Immature natural killer cell (primary cell): Measurements from ENCODE around the gene MS4A18. TPM values are rescaled to one million over a fixed set of nuclear protein-coding genes. Genes with fewer than 3 reads are reported as not detected.
"Not testable (repeated sequence)": the region's sequence is repeated elsewhere in the genome, so short reads cannot be mapped to it uniquely, and the experiment has no call there.

Source experiments
- DNase-seq, 3 donors: peaks; one replicate each; pipeline ENCODE4 v3.0.0; 2022; ENCODE audit warnings: mixed read lengths in 1 of 3
- H3K27ac Mint-ChIP-seq, 6 donors: one replicate each; pipeline ENCODE4 v1.8.0; 2020; ENCODE audit warnings: mixed read lengths in 6 of 6, mild to moderate bottlenecking in 5 of 6, inconsistent platforms in 4 of 6, moderate library complexity in 3 of 6
- H3K27me3 Mint-ChIP-seq, 3 donors: one replicate each; pipeline ENCODE4 v1.8.0; 2020 to 2021; ENCODE audit warnings: low read depth in 3 of 3, mild to moderate bottlenecking in 3 of 3, mixed read lengths in 3 of 3, moderate library complexity in 3 of 3, inconsistent platforms in 1 of 3
- H3K36me3 Mint-ChIP-seq, 3 donors: one replicate each; pipeline ENCODE4 v1.8.0; 2020; ENCODE audit warnings: mixed read lengths in 3 of 3, inconsistent platforms in 2 of 3, mild to moderate bottlenecking in 2 of 3
- H3K4me1 Mint-ChIP-seq, 2 donors: one replicate each; pipeline ENCODE4 v1.8.0; 2020; ENCODE audit warnings: inconsistent platforms in 2 of 2, mild to moderate bottlenecking in 2 of 2, mixed read lengths in 2 of 2, moderate library complexity in 1 of 2
- H3K4me3 Mint-ChIP-seq, 5 donors: one replicate each; pipeline ENCODE4 v1.8.0; 2020; ENCODE audit warnings: mild to moderate bottlenecking in 5 of 5, mixed read lengths in 5 of 5, inconsistent platforms in 3 of 5, moderate library complexity in 3 of 5
- H3K9me3 Mint-ChIP-seq, 6 donors: one replicate each; pipeline ENCODE4 v1.8.0; 2020; ENCODE audit warnings: mild to moderate bottlenecking in 6 of 6, mixed read lengths in 6 of 6, inconsistent platforms in 4 of 6, moderate library complexity in 3 of 6
- polyA plus RNA-seq, 3 donors: library from polyadenylated mRNA; unstranded; fragments of 300-500 nt; fragmentation: Illumina TruSeq; gene quantifications; one replicate each; pipeline ENCODE4 v1.2.3, GENCODE V29; 2021

MS4A18 gene
- polyA plus RNA-seq, 3 donors from 2014 or later, result not detected

DNA sequence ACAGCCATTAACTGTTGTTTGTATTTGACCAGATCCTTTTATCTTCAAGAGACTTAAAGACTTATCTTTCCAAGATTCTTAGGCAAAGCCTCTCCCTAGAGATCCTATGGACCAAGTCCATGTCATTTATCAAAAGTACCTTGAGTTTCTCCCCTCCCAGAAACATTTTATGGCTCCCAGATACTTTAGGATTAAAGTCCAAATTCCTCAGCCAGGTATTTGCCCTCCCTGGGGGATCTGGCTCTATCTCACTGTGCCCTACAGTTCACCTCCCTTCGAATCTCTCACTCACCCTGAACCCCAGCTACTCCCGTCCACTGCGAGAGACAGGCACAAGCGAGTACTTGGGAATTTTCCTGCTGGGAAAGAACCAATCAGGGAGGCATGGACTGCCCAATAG is 13.2 kb upstream of the MS4A18 start:
- H3K9me3 Mint-ChIP-seq, result no peaks in the 10 kb centered on the region
- no peaks in the 10 kb centered on the region for H3K36me3 Mint-ChIP-seq
- H3K4me3 Mint-ChIP-seq, result no peak overlapping the region
- no peaks in the 10 kb centered on the region for H3K4me1 Mint-ChIP-seq
- DNase-seq, result no peak
- peaks cover 0 to 9% (median 7%) of the 10 kb centered on the region in 3 donors for H3K27me3 Mint-ChIP-seq
- H3K27ac Mint-ChIP-seq, result no peak overlapping the region

DNA sequence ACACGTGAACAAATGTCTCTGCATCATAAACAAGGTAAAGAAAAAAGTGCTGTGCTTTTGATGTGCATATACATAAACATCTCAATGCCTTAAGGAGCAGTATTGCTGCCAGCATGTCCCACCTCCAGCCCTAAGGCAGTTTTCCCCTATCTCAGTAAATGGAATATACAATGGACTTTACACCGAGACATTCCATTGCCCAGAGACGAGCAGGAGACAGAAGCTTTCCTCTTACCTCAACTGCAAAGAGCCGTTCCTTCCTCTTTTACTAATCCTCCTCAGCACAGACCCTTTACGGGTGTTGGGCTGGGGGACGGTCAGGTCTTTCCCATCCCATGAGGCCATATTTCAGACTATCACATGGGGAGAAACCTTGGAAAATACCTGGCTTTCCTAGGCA is 11.1 kb upstream of the MS4A18 start:
- not testable (repeated sequence) for H3K36me3 Mint-ChIP-seq

DNA sequence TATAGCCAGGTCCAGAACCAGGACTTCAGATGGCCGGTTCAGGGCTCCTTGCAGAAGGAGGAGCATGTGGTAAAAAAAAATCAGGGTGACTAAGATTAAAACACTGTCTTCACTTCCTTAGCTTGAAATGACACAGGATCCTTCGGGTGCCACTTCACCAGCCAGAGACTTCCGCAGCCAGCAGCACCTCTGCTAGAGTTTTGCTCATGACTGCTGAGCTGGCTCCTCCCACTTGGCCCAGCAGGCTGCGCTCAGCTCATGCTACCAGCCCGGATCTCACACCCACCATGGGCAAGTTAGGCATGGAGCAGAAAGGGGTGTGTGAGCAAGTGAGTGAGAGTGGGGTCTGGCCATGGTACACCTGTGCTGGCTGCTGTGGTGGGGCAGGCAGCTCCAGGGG is 6.6 kb upstream of the MS4A18 start:
- Mint-ChIP-seq H3K9me3 (no peaks in the 10 kb centered on the region), H3K4me3 (peak overlapping the region in 1 of 5 donors; percentile 14), H3K4me1 (no peaks in the 10 kb centered on the region), H3K27ac (peak overlapping the region in 1 of 6 donors; percentile 23), H3K36me3 (no peaks in the 10 kb centered on the region), H3K27me3 (peaks cover 2% of the 10 kb centered on the region in 3 donors)
- DNase-seq, result peak in 1 of 3 donors; percentile 45

More for the DNA sequence above, 11.1 kb upstream of the MS4A18 start:
- H3K27ac Mint-ChIP-seq, DNase-seq, H3K4me1 Mint-ChIP-seq, H3K27me3 Mint-ChIP-seq, H3K9me3 Mint-ChIP-seq, H3K4me3 Mint-ChIP-seq: not testable (repeated sequence)

DNA sequence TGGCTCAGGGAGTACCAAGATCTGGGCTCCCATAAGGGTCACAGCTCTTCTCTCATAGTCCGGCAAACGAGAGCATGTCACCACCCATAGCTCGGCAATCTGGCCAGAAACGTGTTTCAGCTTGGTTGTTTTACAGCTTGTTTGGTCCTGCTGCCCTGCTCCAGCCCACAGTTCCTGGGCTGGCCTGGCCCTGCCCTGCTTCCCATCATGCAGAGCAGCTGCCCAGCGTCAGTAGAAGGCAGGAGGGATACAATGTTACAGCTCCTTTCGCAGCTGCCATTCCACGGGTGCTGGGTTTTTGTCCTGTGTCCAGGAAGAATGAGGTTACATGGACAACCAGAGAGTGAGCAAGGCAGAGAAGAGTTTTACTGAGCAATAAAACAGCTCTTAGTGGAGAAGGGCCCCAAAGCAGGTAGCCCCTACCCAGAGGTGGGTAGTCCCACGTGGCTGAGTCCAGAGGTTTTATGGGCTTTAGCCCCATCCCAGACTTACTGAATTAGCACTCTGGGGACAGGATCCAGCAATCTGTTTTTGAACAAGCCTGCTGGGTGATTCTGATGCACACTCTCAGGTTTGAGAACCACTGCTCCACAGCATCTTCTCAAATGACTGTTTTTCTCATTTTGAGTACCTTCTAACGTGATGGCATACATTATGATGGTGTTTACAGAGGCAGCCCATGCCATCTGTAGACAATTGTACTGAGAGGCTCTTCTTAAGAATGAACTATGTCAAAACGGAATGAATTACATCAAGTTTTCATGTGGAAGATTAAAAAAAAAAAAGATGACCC is 5.8 kb upstream of the MS4A18 start:
- no peak for DNase-seq
- no peaks in the 10 kb centered on the region for H3K9me3 Mint-ChIP-seq
- H3K27me3 Mint-ChIP-seq, result peaks cover 2 to 4% (median 2%) of the 10 kb centered on the region in 3 donors
- no peaks in the 10 kb centered on the region for H3K4me1 Mint-ChIP-seq
- no peak overlapping the region for H3K27ac Mint-ChIP-seq
- H3K4me3 Mint-ChIP-seq, result no peak overlapping the region
- no peaks in the 10 kb centered on the region for H3K36me3 Mint-ChIP-seq

DNA sequence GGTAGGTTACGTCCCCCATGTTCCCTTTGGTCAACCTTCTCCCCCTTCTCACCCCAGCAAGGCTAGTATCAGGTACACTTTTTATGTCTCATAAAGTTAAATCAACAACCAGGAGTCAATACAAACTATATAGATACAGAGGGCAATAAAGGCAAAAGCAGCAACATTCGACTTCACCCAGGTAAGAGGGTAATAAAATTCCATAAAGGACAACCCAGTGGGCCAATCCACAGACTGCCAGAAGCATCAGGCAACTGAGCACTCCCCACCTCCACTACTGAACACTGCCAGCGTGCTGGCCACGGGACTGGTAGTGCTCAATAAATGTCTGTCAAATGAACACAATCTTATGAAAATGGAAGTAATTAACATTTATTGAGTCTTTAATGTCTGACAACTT is 5.1 kb upstream of the MS4A18 start:
- H3K4me1 Mint-ChIP-seq, result no peaks in the 10 kb centered on the region
- peaks cover 2 to 4% (median 2%) of the 10 kb centered on the region in 3 donors for H3K27me3 Mint-ChIP-seq
- no peak overlapping the region for H3K27ac Mint-ChIP-seq
- no peaks in the 10 kb centered on the region for H3K9me3 Mint-ChIP-seq
- H3K4me3 Mint-ChIP-seq, result no peak overlapping the region
- DNase-seq, result no peak
- H3K36me3 Mint-ChIP-seq, result no peaks in the 10 kb centered on the region

DNA sequence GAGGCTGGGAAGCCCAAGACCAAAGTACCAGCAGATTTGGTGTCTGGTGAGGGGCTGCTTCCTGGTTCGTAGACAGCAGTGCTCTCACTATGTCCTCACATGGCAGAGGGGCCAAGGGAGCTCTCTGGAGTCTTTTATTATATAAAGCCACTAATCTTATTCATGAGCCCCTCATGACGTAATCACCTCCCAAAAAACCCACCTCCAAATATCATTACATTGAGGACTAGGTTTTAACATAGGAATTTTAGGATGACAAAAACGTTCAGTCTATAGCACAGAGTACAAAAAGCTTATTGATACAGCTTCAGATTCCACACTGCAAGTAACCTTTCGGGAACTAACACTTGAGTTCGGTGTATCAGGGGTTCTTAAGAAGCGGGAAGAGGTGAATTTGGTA is 4.1 kb upstream of the MS4A18 start:
- Mint-ChIP-seq H3K9me3 (no peaks in the 10 kb centered on the region), H3K27me3 (peaks cover 0 to 4% (median 2%) of the 10 kb centered on the region in 3 donors), H3K36me3 (no peaks in the 10 kb centered on the region), H3K4me3 (no peak overlapping the region), H3K27ac (no peak overlapping the region), H3K4me1 (no peaks in the 10 kb centered on the region)
- no peak for DNase-seq

DNA sequence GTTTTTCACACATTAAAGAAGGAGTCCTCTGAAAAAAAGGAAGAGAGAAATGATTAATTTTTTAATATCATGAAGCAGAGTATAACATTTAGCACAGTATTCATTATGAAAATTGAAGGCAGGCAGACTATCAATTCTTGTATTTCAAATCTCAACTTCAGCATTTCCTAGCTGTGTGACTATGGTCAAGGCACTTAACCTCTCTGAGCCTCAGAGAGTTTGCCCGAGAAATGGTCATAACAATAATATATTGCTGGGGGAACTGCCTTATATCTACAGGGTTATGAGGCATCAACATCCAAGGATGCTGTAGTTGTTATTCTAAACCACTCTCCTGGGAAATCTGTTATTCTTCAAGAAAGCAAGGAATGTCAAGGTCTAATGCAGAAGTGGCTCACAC is 1.1 kb downstream of the MS4A18 start:
- DNase-seq, result no peak
- Mint-ChIP-seq H3K4me3 (no peak overlapping the region), H3K27me3 (peaks cover 2 to 11% (median 6%) of the 10 kb centered on the region in 3 donors), H3K4me1 (no peaks in the 10 kb centered on the region), H3K9me3 (no peaks in the 10 kb centered on the region), H3K27ac (no peak overlapping the region), H3K36me3 (no peaks in the 10 kb centered on the region)

DNA sequence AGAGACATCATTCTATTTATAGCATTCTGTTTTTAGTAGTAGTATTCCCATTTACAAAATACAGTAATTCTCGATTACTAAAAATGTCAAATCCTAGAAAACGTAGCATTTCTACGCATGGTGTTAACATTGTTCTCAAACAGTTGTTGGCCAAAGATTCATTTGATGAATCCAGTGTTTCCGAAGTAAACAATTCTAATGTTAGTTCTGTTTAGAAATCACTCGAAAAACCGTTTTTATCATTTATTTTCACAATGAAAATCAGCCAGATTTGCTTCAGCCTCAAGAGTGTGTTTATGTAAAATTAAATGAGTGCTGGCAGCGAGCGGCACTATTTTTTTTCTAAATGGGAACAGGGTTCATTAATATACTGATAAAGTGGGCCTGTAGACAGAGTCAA is 7.1 kb downstream of the MS4A18 start:
- Mint-ChIP-seq H3K36me3 (no peaks in the 10 kb centered on the region), H3K27ac (no peak overlapping the region), H3K4me3 (no peak overlapping the region), H3K9me3 (peaks cover 0 to 2% (median 0%) of the 10 kb centered on the region in 6 donors), H3K27me3 (peaks cover 6 to 13% (median 11%) of the 10 kb centered on the region in 3 donors), H3K4me1 (no peaks in the 10 kb centered on the region)
- DNase-seq, result no peak

DNA sequence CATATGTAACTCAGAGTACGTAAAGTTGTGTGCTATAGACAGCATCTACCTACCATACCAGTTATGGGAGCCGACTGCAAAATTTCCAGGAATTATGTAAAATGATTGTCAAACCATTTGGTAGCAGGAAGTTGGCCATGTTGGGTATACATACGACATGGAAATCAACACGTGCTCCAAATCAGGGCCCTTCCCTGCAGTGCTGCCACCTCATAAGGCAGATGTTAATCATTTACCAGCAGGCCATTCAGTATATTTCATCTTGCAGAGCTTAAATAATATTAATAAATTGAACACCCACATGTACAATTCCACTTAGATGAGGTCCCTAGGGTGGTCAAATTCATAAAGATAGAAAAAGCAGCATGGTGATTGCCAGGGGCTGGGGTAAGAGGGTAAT is 9.8 kb downstream of the MS4A18 start:
- DNase-seq, result no peak
- no peaks in the 10 kb centered on the region for H3K4me1 Mint-ChIP-seq
- no peak overlapping the region for H3K27ac Mint-ChIP-seq
- no peak overlapping the region for H3K4me3 Mint-ChIP-seq
- no peaks in the 10 kb centered on the region for H3K36me3 Mint-ChIP-seq
- H3K9me3 Mint-ChIP-seq, result peaks cover 0 to 2% (median 0%) of the 10 kb centered on the region in 6 donors
- H3K27me3 Mint-ChIP-seq, result peaks cover 7 to 9% (median 7%) of the 10 kb centered on the region in 3 donors

DNA sequence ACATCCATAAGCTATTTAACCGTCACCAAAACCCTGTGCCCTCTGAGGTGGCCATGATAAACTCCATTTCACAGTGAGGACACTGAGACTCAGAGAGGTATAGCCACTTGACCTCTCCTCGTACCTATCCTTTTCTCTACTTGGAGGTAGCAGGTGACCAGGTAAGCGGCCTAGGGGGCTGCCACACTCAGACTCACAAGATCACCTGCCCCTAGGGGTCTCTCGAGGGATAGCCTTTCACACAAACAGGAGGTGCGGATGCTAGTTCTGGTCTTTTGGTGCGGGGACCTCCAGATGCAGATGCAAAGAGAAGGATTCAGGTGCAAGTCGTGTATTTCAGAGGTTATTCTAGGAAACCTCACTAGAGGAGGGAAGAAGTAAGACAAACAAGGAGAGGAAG is 14.6 kb downstream of the MS4A18 start:
- DNase-seq, result no peak
- Mint-ChIP-seq H3K27ac (no peak overlapping the region), H3K36me3 (no peaks in the 10 kb centered on the region), H3K4me3 (no peak overlapping the region), H3K9me3 (peaks cover 0 to 2% (median 0%) of the 10 kb centered on the region in 6 donors), H3K4me1 (no peaks in the 10 kb centered on the region), H3K27me3 (peaks cover 2 to 7% (median 5%) of the 10 kb centered on the region in 3 donors)

DNA sequence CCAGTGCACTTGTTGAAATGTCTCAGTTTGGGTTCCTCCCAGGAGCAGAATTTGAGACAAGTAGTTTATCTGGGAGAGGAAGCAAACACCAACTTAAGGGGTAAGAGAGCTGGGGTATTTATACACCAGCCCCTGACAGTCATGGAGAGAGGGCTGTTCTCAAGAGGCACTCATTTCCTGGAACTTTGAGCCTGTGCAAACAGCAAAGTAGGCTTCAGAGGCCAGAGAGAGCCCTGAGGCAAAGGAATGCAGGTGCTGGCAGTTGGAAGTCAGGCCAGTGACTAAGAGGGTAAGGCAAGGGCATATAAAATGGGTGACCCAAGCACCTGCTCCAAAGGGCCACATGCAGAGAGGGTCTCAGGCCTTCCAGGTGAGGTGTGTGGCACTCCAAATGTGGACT is 16.1 kb downstream of the MS4A18 start:
- DNase-seq, result no peak
- peaks cover 2 to 5% (median 3%) of the 10 kb centered on the region in 3 donors for H3K27me3 Mint-ChIP-seq
- no peaks in the 10 kb centered on the region for H3K4me1 Mint-ChIP-seq
- no peak overlapping the region for H3K27ac Mint-ChIP-seq
- no peaks in the 10 kb centered on the region for H3K36me3 Mint-ChIP-seq
- no peak overlapping the region for H3K4me3 Mint-ChIP-seq
- H3K9me3 Mint-ChIP-seq, result peaks cover 0 to 4% (median 0%) of the 10 kb centered on the region in 6 donors

DNA sequence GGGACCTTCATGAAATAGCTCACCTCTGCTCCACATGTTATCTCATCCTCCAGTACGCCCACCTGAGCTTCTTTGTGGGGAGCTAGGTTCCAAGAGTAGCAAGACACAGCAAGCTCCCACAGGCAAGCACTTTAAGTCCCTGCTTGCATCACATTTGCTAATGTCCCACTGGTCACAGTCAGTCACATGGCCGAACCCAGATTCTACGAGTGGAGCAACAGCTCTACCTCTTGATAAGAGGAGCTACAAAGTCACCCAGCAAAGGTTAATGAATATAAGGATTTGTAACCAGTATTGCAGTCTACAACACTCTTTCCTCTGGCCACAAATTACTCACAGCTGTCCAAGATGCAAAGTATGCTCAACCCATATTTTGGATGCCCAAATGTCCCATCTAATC is 16.9 kb downstream of the MS4A18 start:
- Mint-ChIP-seq H3K27me3 (peaks cover 2 to 3% (median 3%) of the 10 kb centered on the region in 3 donors), H3K27ac (no peak overlapping the region), H3K9me3 (peaks cover 0 to 4% (median 0%) of the 10 kb centered on the region in 6 donors), H3K36me3 (no peaks in the 10 kb centered on the region), H3K4me3 (no peak overlapping the region), H3K4me1 (no peaks in the 10 kb centered on the region)
- DNase-seq, result no peak

DNA sequence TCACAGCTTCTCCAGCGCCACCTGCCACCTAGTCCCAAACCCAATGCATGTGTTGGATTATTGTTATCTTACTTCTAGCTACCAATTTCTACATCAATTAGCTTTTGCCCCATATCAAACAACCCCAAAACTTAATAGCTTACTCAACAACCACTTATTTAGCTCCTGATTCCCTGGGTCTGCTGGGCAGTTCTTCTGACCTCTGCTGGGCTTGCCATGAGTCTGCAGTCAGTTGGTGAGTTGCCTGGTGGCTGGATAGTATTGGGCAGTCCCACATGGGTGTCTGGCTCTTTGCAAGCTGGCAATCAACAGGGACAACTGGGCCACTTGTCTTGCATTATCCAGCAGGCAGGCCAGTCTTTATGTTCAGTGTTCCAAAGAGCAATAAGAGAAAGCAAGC is 18.5 kb downstream of the MS4A18 start:
- no peak for DNase-seq
- peaks cover 2 to 3% (median 3%) of the 10 kb centered on the region in 3 donors for H3K27me3 Mint-ChIP-seq
- peaks cover 0 to 4% (median 0%) of the 10 kb centered on the region in 6 donors for H3K9me3 Mint-ChIP-seq
- no peak overlapping the region for H3K27ac Mint-ChIP-seq
- no peak overlapping the region for H3K4me3 Mint-ChIP-seq
- H3K4me1 Mint-ChIP-seq, result no peaks in the 10 kb centered on the region
- no peaks in the 10 kb centered on the region for H3K36me3 Mint-ChIP-seq

DNA sequence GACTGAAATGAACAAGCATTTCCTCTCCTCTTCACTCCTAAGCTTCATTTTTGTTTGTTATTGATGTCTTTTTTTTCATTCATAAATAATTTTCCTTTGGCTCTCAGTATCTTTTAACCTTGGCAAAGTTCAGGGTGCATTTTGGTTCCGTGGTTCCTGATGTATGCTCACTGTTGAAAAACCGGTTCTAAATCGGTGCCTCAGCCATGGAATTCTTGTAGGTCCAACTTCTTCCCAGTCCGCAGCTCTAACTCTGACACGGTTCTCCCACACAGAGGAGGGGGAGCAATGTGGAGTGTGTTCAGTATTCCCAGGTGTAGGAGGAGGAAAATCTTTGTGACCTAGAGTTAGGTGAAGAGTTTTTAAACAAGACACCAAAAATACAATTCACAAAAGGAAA is 19.6 kb downstream of the MS4A18 start:
- H3K27ac Mint-ChIP-seq, result no peak overlapping the region
- no peak overlapping the region for H3K4me3 Mint-ChIP-seq
- peaks cover 0 to 4% (median 0%) of the 10 kb centered on the region in 6 donors for H3K9me3 Mint-ChIP-seq
- no peaks in the 10 kb centered on the region for H3K4me1 Mint-ChIP-seq
- H3K27me3 Mint-ChIP-seq, result peaks cover 0 to 3% (median 3%) of the 10 kb centered on the region in 3 donors
- no peaks in the 10 kb centered on the region for H3K36me3 Mint-ChIP-seq
- no peak for DNase-seq
